OCI-LY7 (cell line): ENCODE measurements around the gene SPRED2. TPM values are rescaled to one million over a fixed set of nuclear protein-coding genes. Genes with fewer than 3 reads are reported as not detected.

Source experiments
- BruUV-seq: library from RNA; stranded (reverse); fragments of 400-500 nt; replicated peaks from 2 replicates; lab custom pipeline; 2021; lab: Mats Ljungman, UMichigan
- CTCF ChIA-PET: fragments of 300-600 bp; sonication (Branson Sonifier 250); formaldehyde crosslinking; loops from one replicate; lab custom pipeline; 2022; ENCODE audit warnings: antibody characterized with exemption; ENCODE audit not compliant: unreplicated experiment; lab: Charles Lee
- POLR2A ChIA-PET: fragments of 300-600 bp; sonication (Branson Sonifier 250); formaldehyde crosslinking; loops from one replicate; lab custom pipeline; 2022; ENCODE audit warnings: antibody characterized with exemption; lab: Charles Lee
- DNase-seq: peaks from one replicate; pipeline ENCODE4 v3.0.0-alpha.2; 2015; ENCODE audit warnings: low spot score
- H2AFZ ChIP-seq: fragments of 200-600 bp; sonication (generic), shearing (Covaris generic); 2 replicates; pipeline ENCODE4 v1.6.1; 2014; ENCODE audit warnings: mild to moderate bottlenecking, antibody characterized with exemption, low read length, moderate library complexity
- H3K27ac ChIP-seq: fragments of 200-600 bp; sonication (generic); 2 replicates; pipeline ENCODE4 v1.5.1; 2014; ENCODE audit warnings: mixed run types, low read depth, mild to moderate bottlenecking, moderate library complexity, low read length, inconsistent platforms; ENCODE audit not compliant: poor library complexity, severe bottlenecking
- H3K36me3 ChIP-seq: fragments of 200-600 bp; sonication (generic); 2 replicates; pipeline ENCODE4 v1.6.1; 2014; ENCODE audit warnings: mild to moderate bottlenecking, antibody characterized with exemption, low read length, moderate library complexity, mixed read lengths; ENCODE audit not compliant: insufficient read depth
- H3K4me1 ChIP-seq: fragments of 200-600 bp; sonication (generic); 2 replicates; pipeline ENCODE4 v1.5.1; 2014; ENCODE audit warnings: mild to moderate bottlenecking, low read length; ENCODE audit not compliant: insufficient read depth, poor library complexity, severe bottlenecking
- H3K4me2 ChIP-seq: fragments of 200-600 bp; sonication (generic); 2 replicates; pipeline ENCODE4 v1.6.1; 2014; ENCODE audit warnings: mild to moderate bottlenecking, low read length
- H3K4me3 ChIP-seq: fragments of 200-600 bp; sonication (generic); 2 replicates; pipeline ENCODE4 v1.5.1; 2014; ENCODE audit warnings: mild to moderate bottlenecking, low read depth, low read length; ENCODE audit not compliant: poor library complexity, severe bottlenecking
- H3K79me2 ChIP-seq: fragments of 200-600 bp; sonication (generic); 2 replicates; pipeline ENCODE4 v1.6.1; 2016; ENCODE audit warnings: low read depth, mild to moderate bottlenecking, low read length, moderate library complexity, mixed read lengths; ENCODE audit not compliant: insufficient read depth
- H3K9me2 ChIP-seq: fragments of 200-600 bp; sonication (generic); 2 replicates; pipeline ENCODE4 v1.6.1; 2016; ENCODE audit warnings: mild to moderate bottlenecking, low read length, mixed read lengths; ENCODE audit not compliant: insufficient read depth
- H3K9me3 ChIP-seq: fragments of 200-600 bp; sonication (generic); 2 replicates; pipeline ENCODE4 v1.6.1; 2014; ENCODE audit warnings: mild to moderate bottlenecking, mixed run types, low read length, mixed read lengths
- H4K20me1 ChIP-seq: fragments of 200-600 bp; sonication (generic); 2 replicates; pipeline ENCODE4 v1.6.1; 2014; ENCODE audit warnings: mild to moderate bottlenecking, antibody characterized with exemption, low read length, moderate library complexity, mixed read lengths; ENCODE audit not compliant: insufficient read depth
- CTCF ChIP-seq: fragments of 200-600 bp; sonication (generic); conservative IDR thresholded peaks from 2 replicates; pipeline ENCODE4 v1.5.1; 2014; ENCODE audit warnings: mild to moderate bottlenecking, antibody characterized with exemption, low read length, moderate library complexity, mixed read lengths
- EZH2phosphoT487 ChIP-seq: fragments of 200-600 bp; sonication (generic); IDR thresholded peaks from 2 replicates; pipeline ENCODE4 v1.6.1; 2018; ENCODE audit warnings: low read depth, borderline replicate concordance, mild to moderate bottlenecking, mixed run types, antibody characterized with exemption, low read length, moderate library complexity, mixed read lengths
- intact Hi-C: fragments of 100-400 bp; cut with micrococcal nuclease; formaldehyde crosslinking; loops from one replicate; pipeline ENCODE4 v1.10.0; 2022; ENCODE audit not compliant: unreplicated experiment
- total RNA-seq, 2 experiments: library from RNA; depleted of rRNA in 1 of 2; stranded (reverse); fragments of >200 nt in 1 of 2; shearing (Covaris generic) in 1 of 2; gene quantifications; 2 replicates each; pipeline ENCODE4 v1.2.3, GENCODE V29; 2014 to 2022

Gene SPRED2
- total RNA-seq, 2 experiments from 2014 or later, result 8.0 to 49.1 TPM

- ChIA-PET CTCF (interaction anchor here (0.6 to 1.1 kb wide), 3 partner anchors 11 to 181 kb away, joined by 3 to 4 read pairs (median 3); no protein-coding TSS in a partner anchor), POLR2A (interaction anchor here (0.7 kb wide), 1 partner anchor 13 kb away, joined by 3 read pairs; no protein-coding TSS in a partner anchor)
- TF ChIP-seq EZH2phosphoT487 (no peak), CTCF (peak; percentile 98)
- Histone ChIP-seq H3K27ac (no peak overlapping the region), H3K79me2 (peaks cover 20% of the 10 kb centered on the region; the same call in 1 of the 2 replicates), H3K9me3 (no peaks in the 10 kb centered on the region), H2AFZ (no peak overlapping the region), H3K9me2 (no peaks in the 10 kb centered on the region), H4K20me1 (no peaks in the 10 kb centered on the region; the same call in 1 of the 2 replicates), H3K4me1 (peaks cover 9% of the 10 kb centered on the region), H3K4me2 (no peak overlapping the region), H3K4me3 (no peak overlapping the region), H3K36me3 (peaks cover 95% of the 10 kb centered on the region)
- intact Hi-C loops, result loop anchor here (1.0 to 2.0 kb wide), 4 partner anchors 166 to 308 kb away; no protein-coding TSS in a partner anchor
- peak; percentile 76 for DNase-seq
- no TSS peak for BruUV-seq
Measured at GRCh38 chr2:65264821-65265670, 167.4 kb downstream of the SPRED2 start.

- DNase-seq, result no peak
- Histone ChIP-seq H3K9me3 (no peaks in the 10 kb centered on the region), H3K27ac (no peak overlapping the region), H3K9me2 (no peaks in the 10 kb centered on the region), H4K20me1 (no peaks in the 10 kb centered on the region; the same call in 1 of the 2 replicates), H2AFZ (no peak overlapping the region), H3K4me3 (no peak overlapping the region), H3K79me2 (peaks cover 28% of the 10 kb centered on the region; the same call in 1 of the 2 replicates), H3K4me2 (no peak overlapping the region), H3K36me3 (peaks cover 94% of the 10 kb centered on the region), H3K4me1 (peaks cover 9% of the 10 kb centered on the region)
- intact Hi-C loops, result loop anchor here (2.0 kb wide), 1 partner anchor 309 kb away; no protein-coding TSS in a partner anchor
- ChIA-PET POLR2A (no interaction called here), CTCF (no interaction called here)
- no peak for TF ChIP-seq CTCF
- no TSS peak for BruUV-seq
Measured at GRCh38 chr2:65263986-65264385, 168.4 kb downstream of the SPRED2 start.
